ENCODE measurements around the gene ATN1.

Gene ATN1

DNA sequence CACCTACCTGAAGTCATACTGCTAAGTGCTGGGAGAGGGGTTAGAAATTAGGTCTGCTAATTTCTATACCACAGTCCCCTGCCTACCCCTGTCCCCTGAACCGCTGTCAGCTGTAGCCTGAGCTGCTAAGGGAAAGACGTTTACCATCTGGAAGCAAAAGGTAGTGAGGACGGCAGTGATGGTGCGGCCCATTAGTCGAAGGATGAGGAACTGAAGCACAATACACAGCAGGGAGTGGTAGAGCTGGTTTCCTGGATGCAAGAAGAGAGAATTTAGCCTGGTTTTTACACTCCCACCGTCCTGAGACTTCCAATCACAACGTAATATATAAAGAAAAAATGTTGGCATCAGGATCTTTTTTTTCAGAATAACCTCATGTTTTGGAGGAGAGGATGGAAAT lies 54.8 kb downstream of the ATN1 start:
- Histone ChIP-seq H3K4me3 (no peak overlapping the region), H3K27ac (no peak overlapping the region)

DNA sequence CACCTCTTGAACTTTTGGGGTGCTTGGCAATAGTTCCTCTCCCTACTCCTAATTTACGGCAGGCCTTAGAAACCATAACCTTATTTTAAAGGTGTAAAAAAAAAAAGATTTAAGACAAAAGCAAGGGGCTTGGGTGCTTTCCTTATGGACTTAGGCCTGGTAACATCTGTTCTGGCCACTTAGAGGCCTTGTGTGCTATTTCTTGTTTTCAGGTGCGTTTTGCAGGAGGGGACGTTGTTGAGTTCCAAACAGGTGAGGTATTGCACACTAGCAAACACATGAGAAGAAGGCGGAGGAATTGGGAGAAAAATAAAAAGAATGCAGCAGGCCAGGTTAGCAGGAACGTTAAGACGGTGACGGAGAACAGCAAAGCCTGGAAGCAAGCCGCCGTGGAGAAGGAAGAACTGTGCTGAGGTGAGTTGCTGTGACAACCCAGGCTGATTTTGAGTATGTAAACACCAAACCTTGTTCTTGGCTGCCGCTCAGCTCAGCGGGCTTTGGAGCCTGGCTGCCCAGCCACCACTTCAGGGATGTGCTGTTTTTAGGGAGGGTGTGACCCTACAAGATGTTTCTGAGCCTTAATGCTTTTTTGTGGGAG lies 60.3 kb downstream of the ATN1 start:
- peak overlapping the region in 6 of 21 experiments; percentile 3 to 52 (median 37) for H3K27ac ChIP-seq
- no peak overlapping the region for H3K4me3 ChIP-seq

All from skin epidermis (tissue), 12 donors.